Muscle of leg (tissue), 11 donors: ENCODE results near the gene SAMD10. TPM values are rescaled to one million over a fixed set of nuclear protein-coding genes. Genes with fewer than 3 reads are reported as not detected.

ENCODE experiments used
- DNase-seq: peaks from one replicate; pipeline ENCODE4 v3.0.0; 2013
- H3K27ac ChIP-seq: one replicate; pipeline ENCODE4 v1.5.1; 2013; ENCODE audit warnings: mild to moderate bottlenecking, low read length, control low read depth
- H3K27me3 ChIP-seq: one replicate; pipeline ENCODE4 v1.6.1; 2013; ENCODE audit warnings: low read length; ENCODE audit not compliant: control insufficient read depth, insufficient read depth
- H3K36me3 ChIP-seq: one replicate; pipeline ENCODE4 v1.6.1; 2013; ENCODE audit warnings: low read length; ENCODE audit not compliant: control insufficient read depth, insufficient read depth
- H3K4me1 ChIP-seq: one replicate; pipeline ENCODE4 v1.6.1; 2013; ENCODE audit warnings: low read length; ENCODE audit not compliant: control insufficient read depth, insufficient read depth
- H3K4me3 ChIP-seq: one replicate; pipeline ENCODE4 v1.5.1; 2013; ENCODE audit warnings: low read length, control low read depth
- H3K9me3 ChIP-seq: replicated peaks from 2 replicates; pipeline ENCODE4 v1.6.1; 2013; ENCODE audit warnings: low read depth, low read length; ENCODE audit not compliant: control insufficient read depth
- WGBS: methylation state at CpG from one replicate; pipeline ENCODE4 v1.1.5; 2013; ENCODE audit warnings: missing lambda C conversion rate; ENCODE audit not compliant: insufficient coverage; 5-methylcytosine and 5-hydroxymethylcytosine counted together
- polyA plus RNA-seq, 8 donors: library from polyadenylated mRNA; unstranded; fragments of 120-200 nt; gene quantifications; one replicate each; pipeline versions ENCODE4 v1.2.1 to v1.2.3, GENCODE V29; 2013; ENCODE audit warnings: inconsistent platforms in 1 of 8, low replicate concordance in 1 of 8; ENCODE audit not compliant: insufficient read length in 8 of 8, insufficient read depth in 1 of 8
- total RNA-seq: library from RNA; stranded (reverse); fragments of 120-200 nt; gene quantifications from one replicate; pipeline ENCODE4 v1.2.4, GENCODE V29; 2013

SAMD10 gene
- total and polyA plus RNA-seq, 9 donors, result 1.5 to 4.4 (median 3.8) TPM

GRCh38 chr20:64003960-64004725 lies 24.7 kb upstream of the SAMD10 start:
- DNase-seq, result no peak
- Histone ChIP-seq H3K4me3 (no peak overlapping the region), H3K27me3 (no peaks in the 10 kb centered on the region), H3K36me3 (peaks cover 72% of the 10 kb centered on the region), H3K27ac (no peak overlapping the region), H3K4me1 (no peaks in the 10 kb centered on the region), H3K9me3 (peaks cover 2% of the 10 kb centered on the region)
- WGBS, result 91% methylated on average over 5 of the region's 7 CpGs

GRCh38 chr20:64001607-64002011 lies 22.2 kb upstream of the SAMD10 start:
- WGBS, result 84% methylated on average over 3 of the region's 11 CpGs
- H3K27me3 ChIP-seq, result no peaks in the 10 kb centered on the region
- H3K9me3 ChIP-seq, result no peaks in the 10 kb centered on the region
- peaks cover 66% of the 10 kb centered on the region for H3K36me3 ChIP-seq
- no peak overlapping the region for H3K27ac ChIP-seq
- no peaks in the 10 kb centered on the region for H3K4me1 ChIP-seq
- no peak overlapping the region for H3K4me3 ChIP-seq
- DNase-seq, result no peak

GRCh38 chr20:64000906-64001305 lies 21.5 kb upstream of the SAMD10 start:
- no peak overlapping the region for H3K4me3 ChIP-seq
- H3K9me3 ChIP-seq, result no peaks in the 10 kb centered on the region
- no peak overlapping the region for H3K27ac ChIP-seq
- DNase-seq, result no peak
- WGBS, result 95% methylated on average over 6 of the region's 12 CpGs
- no peaks in the 10 kb centered on the region for H3K4me1 ChIP-seq
- peaks cover 69% of the 10 kb centered on the region for H3K36me3 ChIP-seq
- no peaks in the 10 kb centered on the region for H3K27me3 ChIP-seq

GRCh38 chr20:63982937-63983336 lies 3.5 kb upstream of the SAMD10 start:
- Histone ChIP-seq H3K27me3 (no peaks in the 10 kb centered on the region), H3K36me3 (peaks cover 43% of the 10 kb centered on the region), H3K4me3 (no peak overlapping the region), H3K9me3 (no peaks in the 10 kb centered on the region), H3K27ac (no peak overlapping the region), H3K4me1 (peaks cover 34% of the 10 kb centered on the region)
- DNase-seq, result no peak
- WGBS, result 87% methylated on average over 14 of the region's 14 CpGs

GRCh38 chr20:63980806-63981728 lies 1.6 kb upstream of the SAMD10 start, which contains the start of gene PRPF6:
TSS of gene PRPF6 (plus strand) at chr20:63981132. CDS start at chr20:63981246, 114 bp downstream.
- Histone ChIP-seq H3K36me3 (peaks cover 32% of the 10 kb centered on the region), H3K27me3 (no peaks in the 10 kb centered on the region), H3K4me1 (peaks cover 34% of the 10 kb centered on the region), H3K9me3 (no peaks in the 10 kb centered on the region), H3K4me3 (peak within 1 kb of the TSS; percentile 87), H3K27ac (peak within 1 kb of the TSS; percentile 89)
- under 1% methylated on average over 59 of the region's 75 CpGs for WGBS
- peak; percentile 98 for DNase-seq

GRCh38 chr20:63980317-63980805 lies 919 bp upstream of the SAMD10 start:
- 85% methylated on average over 10 of the region's 15 CpGs for WGBS
- H3K36me3 ChIP-seq, result peaks cover 29% of the 10 kb centered on the region
- no peak for DNase-seq
- H3K27ac ChIP-seq, result peak overlapping the region; percentile 89
- peak overlapping the region; percentile 87 for H3K4me3 ChIP-seq
- H3K4me1 ChIP-seq, result peaks cover 34% of the 10 kb centered on the region
- no peaks in the 10 kb centered on the region for H3K9me3 ChIP-seq
- no peaks in the 10 kb centered on the region for H3K27me3 ChIP-seq

GRCh38 chr20:63979229-63979556 lies 249 bp downstream of the SAMD10 start:
- Histone ChIP-seq H3K9me3 (no peaks in the 10 kb centered on the region), H3K27me3 (no peaks in the 10 kb centered on the region), H3K36me3 (peaks cover 20% of the 10 kb centered on the region), H3K4me3 (peak overlapping the region; percentile 58), H3K27ac (peak overlapping the region; percentile 62), H3K4me1 (peaks cover 40% of the 10 kb centered on the region)
- no peak for DNase-seq
- WGBS, result under 1% methylated on average over 47 of the region's 47 CpGs

GRCh38 chr20:63978319-63979228 lies 868 bp downstream of the SAMD10 start:
- DNase-seq, result peak; percentile 69
- 6% methylated on average over 50 of the region's 52 CpGs for WGBS
- H3K4me1 ChIP-seq, result peaks cover 44% of the 10 kb centered on the region
- no peaks in the 10 kb centered on the region for H3K27me3 ChIP-seq
- no peaks in the 10 kb centered on the region for H3K9me3 ChIP-seq
- H3K4me3 ChIP-seq, result peak overlapping the region; percentile 58
- H3K36me3 ChIP-seq, result peaks cover 13% of the 10 kb centered on the region
- peak overlapping the region; percentile 62 for H3K27ac ChIP-seq

- peaks cover 6% of the 10 kb centered on the region for H3K36me3 ChIP-seq
- H3K27me3 ChIP-seq, result no peaks in the 10 kb centered on the region
- 79% methylated on average over 14 of the region's 16 CpGs for WGBS
- H3K4me1 ChIP-seq, result peaks cover 45% of the 10 kb centered on the region
- H3K27ac ChIP-seq, result no peak overlapping the region
- no peak for DNase-seq
- no peak overlapping the region for H3K4me3 ChIP-seq
- no peaks in the 10 kb centered on the region for H3K9me3 ChIP-seq
Observed at GRCh38 chr20:63977739-63978276, 1.6 kb downstream of the SAMD10 start.
